ENCODE measurements around the gene AJUBA. TPM values are rescaled to one million over a fixed set of nuclear protein-coding genes. Genes with fewer than 3 reads are reported as not detected.

Gene AJUBA
- total RNA-seq, 1 donor from 2014 or later, result 12.4 TPM

Other genes with a start within 250 kb of the AJUBA start
- 184 TPM for gene OXA1L, start 215.9 kb downstream of the AJUBA start, total RNA-seq
- 4.7 TPM for gene SLC7A7, start 167.1 kb downstream of the AJUBA start, total RNA-seq
- 113 TPM for gene MRPL52, start 152.7 kb downstream of the AJUBA start, total RNA-seq
- 19.9 TPM for gene MMP14, start 146.0 kb downstream of the AJUBA start, total RNA-seq
- 61.9 TPM for gene LRP10, start 110.8 kb downstream of the AJUBA start, total RNA-seq
- gene REM2, start 99.3 kb downstream of the AJUBA start, total RNA-seq, result not detected
- 52.5 TPM for gene RBM23, start 63.4 kb downstream of the AJUBA start, total RNA-seq
- 56.6 TPM for gene PRMT5, start 53.2 kb downstream of the AJUBA start, total RNA-seq
- 19.4 TPM for gene HAUS4, start 25.5 kb downstream of the AJUBA start, total RNA-seq
- gene C14orf93, start 27.6 kb upstream of the AJUBA start, total RNA-seq, result 6.2 TPM
- gene PSMB5, start 52.3 kb upstream of the AJUBA start, total RNA-seq, result 111 TPM
- gene PSMB11, start 59.7 kb upstream of the AJUBA start, total RNA-seq, result not detected
- 2.0 TPM for gene CDH24, start 75.0 kb upstream of the AJUBA start, total RNA-seq
- 78.4 TPM for gene ACIN1, start 112.6 kb upstream of the AJUBA start, total RNA-seq
- gene C14orf119, start 113.0 kb upstream of the AJUBA start, total RNA-seq, result 23.6 TPM
- not detected for gene CIROP, start 122.4 kb upstream of the AJUBA start, total RNA-seq
- gene CEBPE, start 136.7 kb upstream of the AJUBA start, total RNA-seq, result not detected
- gene SLC7A8, start 201.1 kb upstream of the AJUBA start, total RNA-seq, result 6.4 TPM